B cell (primary cell): ENCODE results near the gene ADAMTS2. TPM values are rescaled to one million over a fixed set of nuclear protein-coding genes. Genes with fewer than 3 reads are reported as not detected.

ENCODE experiments used
- ATAC-seq: fragments of 200-7000 bp; cut with Tn5 transposase; one replicate; pipeline ENCODE4 v1.10.0; 2021; ENCODE audit warnings: low read depth, mild to moderate bottlenecking, moderate number of reproducible peaks, moderate library complexity
- CTCF ChIA-PET: fragments of 350-600 bp; sonication (Branson Sonifier 250); formaldehyde crosslinking; loops from one replicate; lab custom pipeline; 2021; ENCODE audit warnings: antibody characterized with exemption, inconsistent platforms; lab: Charles Lee
- POLR2A ChIA-PET: fragments of 350-600 bp; sonication (Branson Sonifier 250); formaldehyde crosslinking; loops from one replicate; lab custom pipeline; 2021; ENCODE audit warnings: antibody characterized with exemption; lab: Charles Lee
- DNase-seq: peaks from one replicate; pipeline ENCODE4 v3.0.0; 2013
- H2AFZ ChIP-seq: 2 replicates; pipeline ENCODE4 v1.6.1; 2012; ENCODE audit warnings: mild to moderate bottlenecking, low read depth, low read length; ENCODE audit not compliant: insufficient read depth, poor library complexity, severe bottlenecking
- H3K27ac ChIP-seq, 2 donors: 1 replicate in 1 of 2; 2 replicates in 1 of 2; pipeline ENCODE4 v1.5.1; 2012 to 2013; ENCODE audit warnings: low read length in 2 of 2, mild to moderate bottlenecking in 2 of 2, moderate library complexity in 1 of 2
- H3K27me3 ChIP-seq, 4 experiments: fragments of 200-600 bp in 1 of 4; sonication (generic) in 1 of 4; replicated peaks in 1 of 4; 1 replicate in 2 of 4; 2 replicates in 2 of 4; pipeline versions ENCODE4 v1.6.1 to v1.7.0; 2013 to 2016; ENCODE audit warnings: low read length in 3 of 4, mild to moderate bottlenecking in 2 of 4, mixed read lengths in 1 of 4, moderate library complexity in 1 of 4; ENCODE audit not compliant: insufficient read depth in 4 of 4, control insufficient read depth in 3 of 4; ENCODE audit errors: control extremely low read depth in 1 of 4
- H3K36me3 ChIP-seq, 2 experiments: replicated peaks in 1 of 2; 1 replicate in 1 of 2; 2 replicates in 1 of 2; pipeline versions ENCODE4 v1.6.1 to v1.7.1; 2013; ENCODE audit warnings: low read length in 1 of 2; ENCODE audit not compliant: insufficient read depth in 2 of 2, control insufficient read depth in 1 of 2; ENCODE audit errors: control extremely low read depth in 1 of 2, extremely low read depth in 1 of 2
- H3K4me1 ChIP-seq, 2 donors: fragments of 200-600 bp in 1 of 2; sonication (generic) in 1 of 2; 1 replicate in 1 of 2; 2 replicates in 1 of 2; pipeline versions ENCODE4 v1.5.1 to v1.6.1; 2013 to 2017; ENCODE audit warnings: low read length in 2 of 2; ENCODE audit not compliant: control insufficient read depth in 2 of 2, insufficient read depth in 2 of 2
- H3K4me2 ChIP-seq: replicated peaks from 2 replicates; pipeline ENCODE3; 2012; ENCODE audit warnings: mild to moderate bottlenecking, low read depth, low read length; ENCODE audit not compliant: poor library complexity, severe bottlenecking
- H3K4me3 ChIP-seq, 5 experiments: fragments of 200-600 bp in 1 of 5; sonication (generic) in 1 of 5; 1 replicate in 3 of 5; 2 replicates in 2 of 5; pipeline versions ENCODE4 v1.5.1 to v1.7.0; 2011 to 2016; ENCODE audit warnings: low read length in 4 of 5, mild to moderate bottlenecking in 4 of 5, low read depth in 2 of 5, control low read depth in 1 of 5, moderate library complexity in 1 of 5; ENCODE audit not compliant: insufficient read depth in 1 of 5; ENCODE audit errors: control extremely low read depth in 1 of 5, extremely low read depth in 1 of 5
- H3K79me2 ChIP-seq: fragments of 200-600 bp; sonication (generic); one replicate; pipeline ENCODE4 v1.6.0; 2016; ENCODE audit warnings: low read length; ENCODE audit not compliant: control insufficient read depth, insufficient read depth
- H3K9ac ChIP-seq: fragments of 200-600 bp; sonication (generic); 2 replicates; pipeline ENCODE4 v1.6.1; 2017; ENCODE audit warnings: mild to moderate bottlenecking, low read length, moderate library complexity
- H3K9me3 ChIP-seq, 3 donors: one replicate each; pipeline versions ENCODE4 v1.6.1 to v1.7.1; 2013; ENCODE audit warnings: low read length in 2 of 3; ENCODE audit not compliant: control insufficient read depth in 2 of 3, insufficient read depth in 1 of 3; ENCODE audit errors: control extremely low read depth in 1 of 3
- H4K20me1 ChIP-seq: 2 replicates; pipeline ENCODE4 v1.6.0; 2012; ENCODE audit warnings: mild to moderate bottlenecking, low read length; ENCODE audit not compliant: insufficient read depth, control insufficient read depth, poor library complexity, severe bottlenecking
- H3K27ac Mint-ChIP-seq: one replicate; pipeline ENCODE4 v1.8.0; 2021; ENCODE audit warnings: mixed read lengths
- H3K27me3 Mint-ChIP-seq: one replicate; pipeline ENCODE4 v1.8.0; 2021; ENCODE audit warnings: mixed read lengths
- H3K4me1 Mint-ChIP-seq: one replicate; pipeline ENCODE4 v1.8.0; 2021; ENCODE audit warnings: mixed read lengths
- H3K4me3 Mint-ChIP-seq: one replicate; pipeline ENCODE4 v1.8.0; 2021; ENCODE audit warnings: mixed read lengths
- H3K9me3 Mint-ChIP-seq: one replicate; pipeline ENCODE4 v1.8.0; 2022; ENCODE audit warnings: mixed read lengths; ENCODE audit not compliant: insufficient read depth
- CTCF ChIP-seq: fragments of 200-600 bp; IDR thresholded peaks from one replicate; pipeline ENCODE4 v1.8.0; 2022; ENCODE audit warnings: antibody characterized with exemption, mild to moderate bottlenecking
- EZH2 ChIP-seq: IDR thresholded peaks from 2 replicates; pipeline ENCODE4 v1.6.1; 2012; ENCODE audit warnings: borderline replicate concordance, low read depth, mild to moderate bottlenecking, moderate library complexity, low read length; ENCODE audit not compliant: insufficient read depth, poor library complexity, severe bottlenecking
- WGBS: methylation state at CpG from one replicate; pipeline ENCODE4 v1.1.5; 2013; ENCODE audit warnings: missing lambda C conversion rate; ENCODE audit not compliant: insufficient coverage; 5-methylcytosine and 5-hydroxymethylcytosine counted together
- intact Hi-C: fragments of 100-400 bp; cut with micrococcal nuclease; formaldehyde crosslinking; loops from one replicate; pipeline ENCODE4 v1.10.0; 2022
- polyA plus RNA-seq: library from polyadenylated mRNA; depleted of rRNA; stranded (reverse); fragments of >200 nt; gene quantifications from 2 replicates; pipeline ENCODE4 v1.2.3, GENCODE V29; 2012
- total RNA-seq, 2 donors: library from RNA; stranded (reverse); fragments of 120-200 nt in 1 of 2; gene quantifications; 1 replicate in 1 of 2; 2 replicates in 1 of 2; pipeline versions ENCODE4 v1.2.3 to v1.2.4, GENCODE V29; 2013 to 2022

The ADAMTS2 gene
- total and polyA plus RNA-seq, 2 donors (not counting 1 experiment from before 2014, with no cell fraction given), result not detected

- Histone ChIP-seq H2AFZ (no peak overlapping the region), H3K27ac (no peak overlapping the region), H4K20me1 (no peaks in the 10 kb centered on the region), H3K4me2 (no peak overlapping the region), H3K27me3 (peaks cover 0 to 10% (median under 1%) of the 10 kb centered on the region in 4 experiments), H3K4me1 (no peaks in the 10 kb centered on the region), H3K79me2 (no peaks in the 10 kb centered on the region), H3K9ac (no peak overlapping the region), H3K4me3 (no peak overlapping the region), H3K36me3 (no peaks in the 10 kb centered on the region), H3K9me3 (no peaks in the 10 kb centered on the region)
- Mint-ChIP-seq H3K4me1 (peaks cover 3% of the 10 kb centered on the region), H3K27me3 (peaks cover 28% of the 10 kb centered on the region), H3K4me3 (no peak overlapping the region), H3K27ac (no peak overlapping the region), H3K9me3 (no peaks in the 10 kb centered on the region)
- CTCF ChIA-PET, result no interaction called here
- POLR2A ChIA-PET, result no interaction called here
- 95% methylated on average over 22 of the region's 23 CpGs for WGBS
- ATAC-seq (no peak), DNase-seq (no peak)
- no peak for TF ChIP-seq EZH2
- TF ChIP-seq CTCF, result no peak
- intact Hi-C loops, result no loop called here
Observed at GRCh38 chr5:179337796-179338676, 7.2 kb downstream of the ADAMTS2 start.
